Neural progenitor cell (in vitro differentiated cells): ENCODE data around the gene SPATA24. TPM values are rescaled to one million over a fixed set of nuclear protein-coding genes. Genes with fewer than 3 reads are reported as not detected.
A peak's percentile ranks its signal among the peaks of the same experiment; 100 is the strongest.

ENCODE experiments used
- DNase-seq: peaks from one replicate; pipeline ENCODE4 v3.0.0-alpha.2; 2016; ENCODE audit warnings: low spot score
- H2AFZ ChIP-seq: fragments of 200-600 bp; sonication (generic); replicated peaks from 2 replicates; pipeline ENCODE4 v1.6.1; 2016; ENCODE audit warnings: antibody characterized with exemption
- H3F3A ChIP-seq: fragments of 200-600 bp; sonication (generic); 2 replicates; pipeline ENCODE4 v1.6.1; 2016; ENCODE audit warnings: antibody characterized with exemption, low read depth
- H3K27ac ChIP-seq: fragments of 200-600 bp; sonication (generic); 2 replicates; pipeline ENCODE4 v1.5.1; 2016; ENCODE audit warnings: mild to moderate bottlenecking
- H3K27me3 ChIP-seq: fragments of 200-600 bp; sonication (generic); 2 replicates; pipeline ENCODE4 v1.6.1; 2016; ENCODE audit warnings: mild to moderate bottlenecking, moderate library complexity
- H3K36me3 ChIP-seq: fragments of 200-600 bp; sonication (generic); 2 replicates; pipeline ENCODE4 v1.5.1; 2016
- H3K4me1 ChIP-seq: fragments of 200-600 bp; sonication (generic); 2 replicates; pipeline ENCODE4 v1.6.1; 2016; ENCODE audit warnings: mixed run types
- H3K4me2 ChIP-seq: fragments of 200-600 bp; sonication (generic); 2 replicates; pipeline ENCODE4 v1.6.1; 2016
- H3K4me3 ChIP-seq: fragments of 200-600 bp; sonication (generic); 2 replicates; pipeline ENCODE4 v1.5.1; 2016
- H3K79me2 ChIP-seq: fragments of 200-600 bp; sonication (generic); 2 replicates; pipeline ENCODE4 v1.6.1; 2016; ENCODE audit warnings: low read depth
- H3K9ac ChIP-seq: fragments of 200-600 bp; sonication (generic); 2 replicates; pipeline ENCODE4 v1.6.1; 2016
- H3K9me3 ChIP-seq: fragments of 200-600 bp; sonication (generic); 2 replicates; pipeline ENCODE4 v1.5.1; 2016; ENCODE audit warnings: low read depth
- H4K20me1 ChIP-seq: fragments of 200-600 bp; sonication (generic); 2 replicates; pipeline ENCODE4 v1.6.1; 2016; ENCODE audit warnings: low read depth
- H3K27ac Mint-ChIP-seq: 3 replicates; pipeline ENCODE4 v1.8.0; 2021; ENCODE audit warnings: mixed read lengths
- H3K27me3 Mint-ChIP-seq: 2 replicates; pipeline ENCODE4 v1.8.0; 2022; ENCODE audit warnings: low read depth, mild to moderate bottlenecking, inconsistent platforms, moderate library complexity, mixed read lengths; ENCODE audit not compliant: insufficient read depth
- H3K36me3 Mint-ChIP-seq: 3 replicates; pipeline ENCODE4 v1.8.0; 2021; ENCODE audit warnings: mixed read lengths
- H3K4me1 Mint-ChIP-seq: 3 replicates; pipeline ENCODE4 v1.8.0; 2021; ENCODE audit warnings: mixed read lengths
- H3K4me3 Mint-ChIP-seq: 3 replicates; pipeline ENCODE4 v1.8.0; 2021; ENCODE audit warnings: mild to moderate bottlenecking, moderate library complexity, mixed read lengths
- H3K9me3 Mint-ChIP-seq: 3 replicates; pipeline ENCODE4 v1.8.0; 2020; ENCODE audit warnings: mixed read lengths
- CTCF ChIP-seq: fragments of 200-600 bp; sonication (generic); IDR thresholded peaks from 2 replicates; pipeline ENCODE4 v1.5.1; 2017; ENCODE audit warnings: antibody characterized with exemption, mild to moderate bottlenecking
- EZH2 ChIP-seq: fragments of 200-600 bp; sonication (generic); IDR thresholded peaks from 2 replicates; pipeline ENCODE4 v1.6.1; 2017; ENCODE audit warnings: antibody characterized with exemption, mild to moderate bottlenecking, moderate library complexity
- EZH2phosphoT487 ChIP-seq: fragments of 200-600 bp; sonication (generic); IDR thresholded peaks from 2 replicates; pipeline ENCODE4 v1.6.1; 2017; ENCODE audit warnings: antibody characterized with exemption
- total RNA-seq: library from RNA; depleted of rRNA; stranded (reverse); fragments of >200 nt; gene quantifications from 2 replicates; pipeline ENCODE4 v1.2.3, GENCODE V29; 2015; ENCODE audit warnings: low replicate concordance

The SPATA24 gene
- total RNA-seq, 1 donor from 2014 or later: 15.2 TPM

GRCh38 chr5:139382807-139383206 is 21.1 kb downstream of the SPATA24 start:
- no peak overlapping the region for H3K4me2 ChIP-seq
- no peaks in the 10 kb centered on the region for H3F3A ChIP-seq
- no peak overlapping the region for H3K9ac ChIP-seq
- H4K20me1 ChIP-seq: no peaks in the 10 kb centered on the region
- H3K27ac ChIP-seq: no peak overlapping the region
- Mint-ChIP-seq H3K4me1 (peaks cover 12% of the 10 kb centered on the region), H3K27ac (no peak overlapping the region), H3K4me3 (no peak overlapping the region), H3K27me3 (peaks cover 4% of the 10 kb centered on the region), H3K36me3 (no peaks in the 10 kb centered on the region), H3K9me3 (no peaks in the 10 kb centered on the region)
- H3K4me1 ChIP-seq: no peaks in the 10 kb centered on the region
- H3K36me3 ChIP-seq: no peaks in the 10 kb centered on the region
- TF ChIP-seq CTCF (no peak), EZH2phosphoT487 (no peak), EZH2 (no peak)
- H3K79me2 ChIP-seq: no peaks in the 10 kb centered on the region
- no peaks in the 10 kb centered on the region for H3K27me3 ChIP-seq
- H3K4me3 ChIP-seq: no peak overlapping the region
- H2AFZ ChIP-seq: no peak overlapping the region
- no peak for DNase-seq
- no peaks in the 10 kb centered on the region for H3K9me3 ChIP-seq

- no peak overlapping the region for H3K27ac ChIP-seq
- H4K20me1 ChIP-seq: no peaks in the 10 kb centered on the region
- DNase-seq: no peak
- Mint-ChIP-seq H3K27me3 (peaks cover 4% of the 10 kb centered on the region), H3K4me3 (no peak overlapping the region), H3K36me3 (peaks cover 2% of the 10 kb centered on the region), H3K27ac (no peak overlapping the region), H3K9me3 (no peaks in the 10 kb centered on the region), H3K4me1 (peaks cover 12% of the 10 kb centered on the region)
- H3K4me2 ChIP-seq: no peak overlapping the region
- no peak overlapping the region for H2AFZ ChIP-seq
- no peak overlapping the region for H3K9ac ChIP-seq
- no peaks in the 10 kb centered on the region for H3F3A ChIP-seq
- no peaks in the 10 kb centered on the region for H3K36me3 ChIP-seq
- H3K79me2 ChIP-seq: no peaks in the 10 kb centered on the region
- H3K27me3 ChIP-seq: no peaks in the 10 kb centered on the region
- no peaks in the 10 kb centered on the region for H3K9me3 ChIP-seq
- TF ChIP-seq EZH2: no peak
- no peaks in the 10 kb centered on the region for H3K4me1 ChIP-seq
- no peak overlapping the region for H3K4me3 ChIP-seq
Measured at GRCh38 chr5:139381837-139382761, 21.8 kb downstream of the SPATA24 start.

- no peak overlapping the region for H3K4me3 Mint-ChIP-seq
Measured at GRCh38 chr5:139379626-139380449, 24.1 kb downstream of the SPATA24 start.

More at GRCh38 chr5:139379626-139380449, 24.1 kb downstream of the SPATA24 start:
- no peak overlapping the region for H3K27ac ChIP-seq
- no peak overlapping the region for H2AFZ ChIP-seq
- no peaks in the 10 kb centered on the region for H3K79me2 ChIP-seq
- Mint-ChIP-seq H3K27ac (peak overlapping the region; percentile 86), H3K27me3 (peaks cover 4% of the 10 kb centered on the region), H3K9me3 (no peaks in the 10 kb centered on the region), H3K4me1 (peaks cover 12% of the 10 kb centered on the region), H3K36me3 (peaks cover 2% of the 10 kb centered on the region)
- no peaks in the 10 kb centered on the region for H3K36me3 ChIP-seq
- DNase-seq: no peak
- H3K9ac ChIP-seq: no peak overlapping the region
- no peak overlapping the region for H3K4me2 ChIP-seq
- no peaks in the 10 kb centered on the region for H3K9me3 ChIP-seq
- no peaks in the 10 kb centered on the region for H3F3A ChIP-seq
- TF ChIP-seq CTCF (no peak), EZH2 (no peak), EZH2phosphoT487 (no peak)
- no peak overlapping the region for H3K4me3 ChIP-seq
- H4K20me1 ChIP-seq: no peaks in the 10 kb centered on the region
- no peaks in the 10 kb centered on the region for H3K27me3 ChIP-seq
- H3K4me1 ChIP-seq: no peaks in the 10 kb centered on the region
